GM18508 (cell line): ENCODE measurements around the gene EIF5.

ENCODE experiments used
- ATAC-seq: cut with Tn5 transposase; IDR thresholded peaks from one replicate; pipeline ENCODE4 v1.9.1; 2021; ENCODE audit warnings: moderate number of reproducible peaks; ENCODE audit not compliant: insufficient read depth, unreplicated experiment

EIF5 gene

GRCh38 chr14:103360548-103360947 is 26.5 kb downstream of the EIF5 start:
- ATAC-seq, result no peak

GRCh38 chr14:103361867-103362266 is 27.8 kb downstream of the EIF5 start:
- no peak for ATAC-seq

- ATAC-seq, result no peak
These were observed 28.7 kb downstream of the EIF5 start for GRCh38 chr14:103362780-103363179.

- no peak for ATAC-seq
These were observed 32.7 kb downstream of the EIF5 start for GRCh38 chr14:103366741-103367140.

GRCh38 chr14:103367995-103368394 is 34.0 kb downstream of the EIF5 start:
- no peak for ATAC-seq

GRCh38 chr14:103370087-103370486 is 36.0 kb downstream of the EIF5 start:
- ATAC-seq, result no peak

GRCh38 chr14:103372017-103372416 is 38.0 kb downstream of the EIF5 start:
- no peak for ATAC-seq

GRCh38 chr14:103372552-103373304 is 38.7 kb downstream of the EIF5 start:
- no peak for ATAC-seq

- no peak for ATAC-seq
These were observed 40.1 kb downstream of the EIF5 start for GRCh38 chr14:103374121-103374520.

- no peak for ATAC-seq
These were observed 43.5 kb downstream of the EIF5 start for GRCh38 chr14:103377522-103378037.

GRCh38 chr14:103378038-103378854 is 44.2 kb downstream of the EIF5 start:
- ATAC-seq, result no peak

- ATAC-seq, result no peak
These were observed 46.8 kb downstream of the EIF5 start for GRCh38 chr14:103380719-103381377.

GRCh38 chr14:103382376-103382775 is 48.3 kb downstream of the EIF5 start:
- ATAC-seq, result no peak

- peak; percentile 4 for ATAC-seq
These were observed 50.6 kb downstream of the EIF5 start for GRCh38 chr14:103384450-103385151.

GRCh38 chr14:103385152-103385928 is 51.3 kb downstream of the EIF5 start, which contains the start of gene MARK3:
TSS of gene MARK3 (plus strand) at chr14:103385415. CDS start at chr14:103386030, 615 bp downstream.
- peak; percentile 60 for ATAC-seq

- no peak for ATAC-seq
These were observed 52.1 kb downstream of the EIF5 start for GRCh38 chr14:103385929-103386712.

- ATAC-seq, result no peak
These were observed 52.8 kb downstream of the EIF5 start for GRCh38 chr14:103386713-103387329.

- ATAC-seq, result no peak
These were observed 54.6 kb downstream of the EIF5 start for GRCh38 chr14:103388664-103389063.
